Measurements from ENCODE around the gene WDR70. TPM values are rescaled to one million over a fixed set of nuclear protein-coding genes. Genes with fewer than 3 reads are reported as not detected.

Gene WDR70
- total RNA-seq, 1 experiment from 2014 or later = 35.0 TPM

DNA sequence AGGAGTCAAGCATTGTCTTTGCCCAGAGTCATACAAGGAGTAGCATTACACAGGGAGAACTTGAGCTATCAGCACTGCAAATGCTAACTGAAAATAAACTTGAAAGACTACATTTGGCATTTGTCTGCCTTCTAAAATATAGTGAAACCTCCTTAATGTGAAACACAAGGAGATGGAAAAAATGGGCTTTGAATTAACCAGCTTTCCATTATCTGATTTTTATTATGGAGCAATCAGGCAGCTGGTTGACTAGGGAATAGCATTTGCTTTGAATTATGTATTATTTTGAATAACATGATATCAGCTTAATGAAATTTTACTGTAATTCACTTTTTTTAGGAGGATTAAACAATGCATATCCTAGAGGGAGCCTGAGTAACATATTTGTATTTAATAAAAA is 329.9 kb downstream of the WDR70 start (continued):
- TF ChIP-seq ZNF121 (CRISPR knock-in tag; IDR thresholded peaks at IDR 0.05) = no peak

GRCh38 chr5:37710965-37711364 is 331.8 kb downstream of the WDR70 start:
- no peaks in the 10 kb centered on the region for H3K36me3 Mint-ChIP-seq
- no peak overlapping the region for H3K4me3 Mint-ChIP-seq
- no peaks in the 10 kb centered on the region for H3K9me3 Mint-ChIP-seq
- DNase-seq (ENCODE audit: low spot score) (no peak), ATAC-seq (no peak)
- H3K27ac Mint-ChIP-seq = no peak overlapping the region
- TF ChIP-seq GABPB1 (CRISPR knock-in tag; IDR thresholded peaks at IDR 0.05) (no peak), PREB (CRISPR knock-in tag; IDR thresholded peaks at IDR 0.05; ENCODE audit: borderline replicate concordance) (no peak), TEAD4 (CRISPR knock-in tag; IDR thresholded peaks at IDR 0.05) (no peak), TCF7 (CRISPR knock-in tag; IDR thresholded peaks at IDR 0.05; ENCODE audit: low read depth) (no peak), TEAD1 (CRISPR knock-in tag; IDR thresholded peaks at IDR 0.05) (no peak), ESRRA (CRISPR knock-in tag; IDR thresholded peaks at IDR 0.05; ENCODE audit: borderline replicate concordance) (no peak), GRHL2 (CRISPR knock-in tag; IDR thresholded peaks at IDR 0.05; ENCODE audit: insufficient replicate concordance, severe bottlenecking) (no peak), NR2C2 (CRISPR knock-in tag; IDR thresholded peaks at IDR 0.05) (no peak), SMAD4 (CRISPR knock-in tag; IDR thresholded peaks at IDR 0.05) (no peak), CREM (CRISPR knock-in tag; IDR thresholded peaks at IDR 0.05) (no peak), E2F1 (CRISPR knock-in tag; IDR thresholded peaks at IDR 0.05) (no peak), TP53 (CRISPR knock-in tag; IDR thresholded peaks at IDR 0.05) (no peak), FOXK1 (CRISPR knock-in tag; IDR thresholded peaks at IDR 0.05) (no peak), ZNF317 (CRISPR knock-in tag; IDR thresholded peaks at IDR 0.05; ENCODE audit: borderline replicate concordance, low read depth) (no peak)
- TF ChIP-seq, protein P1, sequence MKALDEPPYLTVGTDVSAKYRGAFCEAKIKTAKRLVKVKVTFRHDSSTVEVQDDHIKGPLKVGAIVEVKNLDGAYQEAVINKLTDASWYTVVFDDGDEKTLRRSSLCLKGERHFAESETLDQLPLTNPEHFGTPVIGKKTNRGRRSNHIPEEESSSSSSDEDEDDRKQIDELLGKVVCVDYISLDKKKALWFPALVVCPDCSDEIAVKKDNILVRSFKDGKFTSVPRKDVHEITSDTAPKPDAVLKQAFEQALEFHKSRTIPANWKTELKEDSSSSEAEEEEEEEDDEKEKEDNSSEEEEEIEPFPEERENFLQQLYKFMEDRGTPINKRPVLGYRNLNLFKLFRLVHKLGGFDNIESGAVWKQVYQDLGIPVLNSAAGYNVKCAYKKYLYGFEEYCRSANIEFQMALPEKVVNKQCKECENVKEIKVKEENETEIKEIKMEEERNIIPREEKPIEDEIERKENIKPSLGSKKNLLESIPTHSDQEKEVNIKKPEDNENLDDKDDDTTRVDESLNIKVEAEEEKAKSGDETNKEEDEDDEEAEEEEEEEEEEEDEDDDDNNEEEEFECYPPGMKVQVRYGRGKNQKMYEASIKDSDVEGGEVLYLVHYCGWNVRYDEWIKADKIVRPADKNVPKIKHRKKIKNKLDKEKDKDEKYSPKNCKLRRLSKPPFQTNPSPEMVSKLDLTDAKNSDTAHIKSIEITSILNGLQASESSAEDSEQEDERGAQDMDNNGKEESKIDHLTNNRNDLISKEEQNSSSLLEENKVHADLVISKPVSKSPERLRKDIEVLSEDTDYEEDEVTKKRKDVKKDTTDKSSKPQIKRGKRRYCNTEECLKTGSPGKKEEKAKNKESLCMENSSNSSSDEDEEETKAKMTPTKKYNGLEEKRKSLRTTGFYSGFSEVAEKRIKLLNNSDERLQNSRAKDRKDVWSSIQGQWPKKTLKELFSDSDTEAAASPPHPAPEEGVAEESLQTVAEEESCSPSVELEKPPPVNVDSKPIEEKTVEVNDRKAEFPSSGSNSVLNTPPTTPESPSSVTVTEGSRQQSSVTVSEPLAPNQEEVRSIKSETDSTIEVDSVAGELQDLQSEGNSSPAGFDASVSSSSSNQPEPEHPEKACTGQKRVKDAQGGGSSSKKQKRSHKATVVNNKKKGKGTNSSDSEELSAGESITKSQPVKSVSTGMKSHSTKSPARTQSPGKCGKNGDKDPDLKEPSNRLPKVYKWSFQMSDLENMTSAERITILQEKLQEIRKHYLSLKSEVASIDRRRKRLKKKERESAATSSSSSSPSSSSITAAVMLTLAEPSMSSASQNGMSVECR (CRISPR knock-in tag; IDR thresholded peaks at IDR 0.05; ENCODE audit: borderline replicate concordance) = no peak
- TF ChIP-seq, protein P2, sequence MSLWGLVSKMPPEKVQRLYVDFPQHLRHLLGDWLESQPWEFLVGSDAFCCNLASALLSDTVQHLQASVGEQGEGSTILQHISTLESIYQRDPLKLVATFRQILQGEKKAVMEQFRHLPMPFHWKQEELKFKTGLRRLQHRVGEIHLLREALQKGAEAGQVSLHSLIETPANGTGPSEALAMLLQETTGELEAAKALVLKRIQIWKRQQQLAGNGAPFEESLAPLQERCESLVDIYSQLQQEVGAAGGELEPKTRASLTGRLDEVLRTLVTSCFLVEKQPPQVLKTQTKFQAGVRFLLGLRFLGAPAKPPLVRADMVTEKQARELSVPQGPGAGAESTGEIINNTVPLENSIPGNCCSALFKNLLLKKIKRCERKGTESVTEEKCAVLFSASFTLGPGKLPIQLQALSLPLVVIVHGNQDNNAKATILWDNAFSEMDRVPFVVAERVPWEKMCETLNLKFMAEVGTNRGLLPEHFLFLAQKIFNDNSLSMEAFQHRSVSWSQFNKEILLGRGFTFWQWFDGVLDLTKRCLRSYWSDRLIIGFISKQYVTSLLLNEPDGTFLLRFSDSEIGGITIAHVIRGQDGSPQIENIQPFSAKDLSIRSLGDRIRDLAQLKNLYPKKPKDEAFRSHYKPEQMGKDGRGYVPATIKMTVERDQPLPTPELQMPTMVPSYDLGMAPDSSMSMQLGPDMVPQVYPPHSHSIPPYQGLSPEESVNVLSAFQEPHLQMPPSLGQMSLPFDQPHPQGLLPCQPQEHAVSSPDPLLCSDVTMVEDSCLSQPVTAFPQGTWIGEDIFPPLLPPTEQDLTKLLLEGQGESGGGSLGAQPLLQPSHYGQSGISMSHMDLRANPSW (CRISPR knock-in tag; conservative IDR thresholded peaks at IDR 0.05; ENCODE audit: low read depth) = no peak
- ChIA-PET CTCF (interaction anchor here (0.8 to 1.2 kb wide), 2 partner anchors 12 to 298 kb away, joined by 4 to 7 read pairs; no protein-coding TSS in a partner anchor), POLR2A (no interaction called here)
- H3K27me3 Mint-ChIP-seq (ENCODE audit: low read depth) = no peaks in the 10 kb centered on the region
- H3K4me1 Mint-ChIP-seq = no peaks in the 10 kb centered on the region

Measured in WTC11 (cell line).